NOMO-1 (cell line): ENCODE measurements around the gene TBCC.
"Not testable (repeated sequence)": the region's sequence is repeated elsewhere in the genome, so short reads cannot be mapped to it uniquely, and the experiment has no call there.

Source experiments
- DNase-seq, 2 experiments: peaks; one replicate each; lab custom pipeline; 2025; ENCODE audit not compliant: unreplicated experiment in 2 of 2; lab: John Stamatoyannopoulos, UW

TBCC gene

GRCh38 chr6:42740725-42741124, 5.2 kb downstream of the TBCC start:
- no peak for DNase-seq

- DNase-seq = no peak
These were observed 9.9 kb downstream of the TBCC start for GRCh38 chr6:42735976-42736375.

DNA sequence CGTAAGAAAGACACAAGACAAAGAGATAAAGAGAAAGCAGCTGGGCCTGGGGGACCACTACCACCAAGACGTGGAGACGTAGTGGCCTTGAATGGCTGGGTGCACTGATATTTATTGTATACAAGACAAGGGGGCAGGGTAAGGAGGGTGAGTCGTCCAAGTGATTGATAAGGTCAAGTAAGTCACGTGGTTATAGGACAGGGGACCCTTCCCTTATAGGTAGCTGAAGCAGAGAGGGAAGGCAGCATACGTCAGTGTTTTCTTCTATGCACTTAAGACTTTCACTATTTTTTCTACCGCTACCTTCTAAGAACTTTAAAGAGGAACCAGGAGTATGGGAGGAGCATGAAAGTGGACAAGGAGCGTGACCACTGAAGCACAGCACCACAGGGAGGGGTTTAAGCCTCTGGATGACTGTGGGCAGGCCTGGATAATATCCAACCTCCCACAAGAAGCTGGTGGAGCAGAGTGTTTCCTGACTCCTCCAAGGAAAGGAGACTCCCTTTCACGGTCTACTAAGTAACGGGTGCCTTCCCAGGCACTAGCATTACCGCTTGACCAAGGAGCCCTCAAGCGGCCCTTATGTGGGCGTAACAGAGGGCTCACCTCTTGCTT, 11.9 kb downstream of the TBCC start:
- not testable (repeated sequence) for DNase-seq

GRCh38 chr6:42729731-42730130, 16.2 kb downstream of the TBCC start:
- DNase-seq = no peak

GRCh38 chr6:42727627-42728026, 18.3 kb downstream of the TBCC start:
- DNase-seq = no peak

DNA sequence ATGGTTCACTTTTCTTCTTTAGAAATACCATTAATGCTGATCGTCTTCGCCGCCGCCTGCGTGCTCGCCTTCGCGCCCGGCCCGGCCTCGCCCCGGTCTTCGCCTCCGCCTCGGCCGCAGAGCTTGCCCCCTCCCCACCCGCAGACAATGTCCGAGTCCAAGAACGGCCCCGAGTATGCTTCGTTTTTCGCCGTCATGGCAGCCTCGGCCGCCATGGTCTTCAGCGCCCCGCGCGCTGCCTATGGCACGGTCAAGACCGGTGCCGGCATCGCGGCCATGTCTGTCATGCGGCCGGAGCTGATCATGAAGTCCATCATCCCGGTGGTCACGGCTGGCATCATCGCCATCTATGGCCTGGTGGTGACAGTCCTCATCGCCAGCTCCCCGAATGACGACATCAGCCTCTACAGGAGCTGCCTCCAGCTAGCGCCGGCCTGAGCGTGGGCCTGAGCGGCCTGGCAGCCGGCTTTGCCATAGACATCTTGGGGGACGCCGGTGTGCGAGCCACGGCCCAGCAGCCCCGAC, 18.8 kb downstream of the TBCC start:
- no peak for DNase-seq

- DNase-seq = peak; percentile 90 to 92
These were observed 19.3 kb downstream of the TBCC start for GRCh38 chr6:42726485-42727086.

DNA sequence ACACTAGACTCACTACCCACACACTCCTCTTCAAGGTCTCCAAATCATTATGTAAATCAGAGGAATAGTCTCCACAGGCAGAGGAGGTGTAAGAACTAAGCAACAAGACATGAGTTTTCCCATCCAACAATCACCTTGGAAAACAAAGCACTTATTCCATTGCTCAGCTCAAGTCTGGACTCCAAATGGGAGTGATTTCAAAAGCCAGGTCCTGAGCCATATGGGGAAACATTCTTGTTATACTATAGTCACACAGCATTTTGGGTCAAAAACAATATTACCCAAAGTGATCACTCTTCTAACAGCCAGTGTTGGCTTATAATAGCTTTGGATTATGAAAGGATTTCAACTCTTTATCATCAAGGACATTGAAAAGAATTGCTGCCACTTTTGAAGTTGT, 19.9 kb downstream of the TBCC start:
- DNase-seq = peak in 1 of 2 experiments; percentile 32

GRCh38 chr6:42724825-42725224, 21.1 kb downstream of the TBCC start:
- DNase-seq = no peak

GRCh38 chr6:42722497-42722896, 23.4 kb downstream of the TBCC start, which contains the start of gene PRPH2:
Gene PRPH2 (minus strand): TSS chr6:42722597. CDS start chr6:42722334, 263 bp downstream.
- DNase-seq = no peak

- no peak for DNase-seq
These were observed 25.2 kb downstream of the TBCC start for GRCh38 chr6:42720739-42721138.

- DNase-seq = no peak
These were observed 30.0 kb downstream of the TBCC start for GRCh38 chr6:42715871-42716270.

- DNase-seq = peak in 1 of 2 experiments; percentile 5
These were observed 31.7 kb downstream of the TBCC start for GRCh38 chr6:42714098-42714761.

- no peak for DNase-seq
These were observed 34.0 kb downstream of the TBCC start for GRCh38 chr6:42711930-42712329.

DNA sequence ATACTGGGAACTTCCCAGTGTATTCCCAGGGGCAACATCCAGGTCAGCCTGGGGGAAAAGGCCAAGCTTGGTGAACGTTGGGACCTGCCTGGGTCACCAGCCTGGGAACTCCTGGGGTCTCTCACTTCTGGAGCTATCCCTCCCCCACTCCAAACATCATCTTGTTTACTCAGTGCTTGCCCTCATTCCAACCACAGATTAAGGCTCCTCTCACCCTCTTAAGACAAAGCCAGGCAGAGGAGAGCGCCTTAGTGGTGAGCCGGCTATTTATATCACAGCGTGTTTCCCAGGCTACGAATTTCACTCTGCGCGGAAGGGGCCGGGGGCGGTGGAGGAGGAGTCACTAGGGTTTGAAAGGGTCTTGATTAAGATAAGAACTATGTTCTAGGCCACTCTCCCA, 35.6 kb downstream of the TBCC start:
- no peak for DNase-seq

GRCh38 chr6:42709871-42710270, 36.0 kb downstream of the TBCC start:
- no peak for DNase-seq

- DNase-seq = no peak
These were observed 37.8 kb downstream of the TBCC start for GRCh38 chr6:42708096-42708495.

DNA sequence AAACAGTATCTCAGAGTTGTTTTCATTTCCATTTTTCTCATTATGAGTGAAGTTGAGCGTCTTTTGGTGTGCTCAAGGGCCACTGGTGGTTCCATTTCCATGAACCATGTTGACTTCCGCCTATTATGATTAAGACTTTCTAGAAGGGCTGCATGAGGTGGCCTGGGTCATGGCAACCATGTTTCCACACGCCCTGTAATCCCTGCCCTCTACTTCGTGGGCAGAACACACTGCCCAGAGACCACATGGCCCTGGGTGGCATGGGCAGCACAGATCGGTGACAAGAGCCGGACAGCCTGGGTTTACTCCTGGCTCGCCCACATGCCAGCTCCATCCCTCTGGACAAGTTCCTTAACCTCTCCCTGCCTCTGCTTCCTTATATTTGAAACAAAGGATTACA, 38.3 kb downstream of the TBCC start:
- DNase-seq = no peak

GRCh38 chr6:42704937-42705374, 40.9 kb downstream of the TBCC start:
- DNase-seq = no peak

GRCh38 chr6:42704251-42704936, 41.5 kb downstream of the TBCC start:
- DNase-seq = no peak

DNA sequence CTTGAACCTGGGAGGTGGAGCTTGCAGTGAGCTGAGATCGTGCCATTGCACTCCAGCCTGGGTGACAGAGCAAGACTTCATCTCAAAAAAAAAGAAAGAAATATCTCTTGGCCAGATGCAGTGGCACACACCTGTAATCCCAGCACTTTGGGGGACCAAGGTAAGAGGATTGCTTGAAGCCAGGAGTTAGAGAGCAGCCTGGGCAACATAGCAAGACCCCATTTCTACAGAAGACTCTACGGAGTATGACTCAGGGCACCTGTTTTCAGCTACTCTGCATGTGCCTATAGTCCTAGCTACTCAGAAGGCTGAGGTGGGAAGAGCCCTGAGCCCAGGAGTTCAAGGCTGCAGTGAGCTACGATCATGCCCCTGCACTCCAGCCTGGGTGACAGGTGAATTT, 43.1 kb downstream of the TBCC start:
- not testable (repeated sequence) for DNase-seq
